ENCODE data around the gene GPSM1. TPM values are rescaled to one million over a fixed set of nuclear protein-coding genes. Genes with fewer than 3 reads are reported as not detected.
A peak's percentile ranks its signal among the peaks of the same experiment; 100 is the strongest.

GPSM1 gene
- polyA plus RNA-seq, 1 of the 3 experiments (the other 2 are of a cell fraction): 26.7 TPM

DNA sequence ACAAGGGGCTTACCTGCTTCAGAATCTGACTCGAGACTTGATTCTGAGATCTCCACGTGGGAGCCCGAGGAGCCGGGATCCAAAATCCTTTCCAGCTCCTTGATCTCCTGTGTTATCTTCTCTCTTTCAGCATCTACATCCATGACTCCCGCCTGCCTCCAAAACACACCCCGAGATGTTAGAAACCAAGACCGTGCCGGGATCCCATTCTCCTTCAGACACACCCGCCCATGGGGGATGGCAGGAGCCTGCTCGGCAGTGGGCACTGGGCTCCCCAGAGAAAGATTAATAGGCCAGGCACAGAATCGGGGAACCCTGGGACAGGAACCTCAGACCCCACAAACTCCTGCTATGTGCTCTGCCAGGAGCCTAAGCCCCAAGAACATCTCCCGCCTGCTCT, 70.9 kb downstream of the GPSM1 start:
- peak overlapping the region; percentile 83; the same call in 1 of the 2 replicates for H3K9ac ChIP-seq
- TF ChIP-seq EP300 (IDR thresholded peaks at IDR 0.05; ENCODE audit: borderline replicate concordance in 1 of 2, low read depth in 1 of 2, low read length in 1 of 2) (no peak), NFIC (IDR thresholded peaks at IDR 0.05; ENCODE audit: borderline replicate concordance) (no peak), PBX3 (IDR thresholded peaks at IDR 0.05) (no peak), FOXM1 (IDR thresholded peaks at IDR 0.05; ENCODE audit: low read depth) (no peak)
- TF ChIP-seq, protein P1, sequence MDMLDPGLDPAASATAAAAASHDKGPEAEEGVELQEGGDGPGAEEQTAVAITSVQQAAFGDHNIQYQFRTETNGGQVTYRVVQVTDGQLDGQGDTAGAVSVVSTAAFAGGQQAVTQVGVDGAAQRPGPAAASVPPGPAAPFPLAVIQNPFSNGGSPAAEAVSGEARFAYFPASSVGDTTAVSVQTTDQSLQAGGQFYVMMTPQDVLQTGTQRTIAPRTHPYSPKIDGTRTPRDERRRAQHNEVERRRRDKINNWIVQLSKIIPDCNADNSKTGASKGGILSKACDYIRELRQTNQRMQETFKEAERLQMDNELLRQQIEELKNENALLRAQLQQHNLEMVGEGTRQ (IDR thresholded peaks at IDR 0.05; ENCODE audit: borderline replicate concordance, low read depth, low read length): no peak
- TF ChIP-seq, protein P2, sequence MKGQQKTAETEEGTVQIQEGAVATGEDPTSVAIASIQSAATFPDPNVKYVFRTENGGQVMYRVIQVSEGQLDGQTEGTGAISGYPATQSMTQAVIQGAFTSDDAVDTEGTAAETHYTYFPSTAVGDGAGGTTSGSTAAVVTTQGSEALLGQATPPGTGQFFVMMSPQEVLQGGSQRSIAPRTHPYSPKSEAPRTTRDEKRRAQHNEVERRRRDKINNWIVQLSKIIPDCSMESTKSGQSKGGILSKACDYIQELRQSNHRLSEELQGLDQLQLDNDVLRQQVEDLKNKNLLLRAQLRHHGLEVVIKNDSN (IDR thresholded peaks at IDR 0.05; ENCODE audit: borderline replicate concordance, low read depth): no peak
- peaks cover 26 to 67% of the 10 kb centered on the region in 2 experiments for H3K36me3 ChIP-seq (replicated peaks in 1 of 2; ENCODE audit: control insufficient read depth in 1 of 2, insufficient read depth in 2 of 2, low read length in 1 of 2)
- H3K4me1 ChIP-seq (ENCODE audit: control insufficient read depth in 1 of 2, insufficient read depth in 2 of 2, low read depth in 1 of 2, low read length in 1 of 2): peaks cover 3 to 19% of the 10 kb centered on the region in 2 experiments; a peak in 2 of 4 replicates
- no peaks in the 10 kb centered on the region for H3K27me3 ChIP-seq (ENCODE audit: insufficient read depth)
- POLR2A ChIA-PET: interaction anchor here (4.0 kb wide), 1 partner anchor 24 kb away, joined by 21 read pairs; the partner anchor contains the start of gene CARD9
- no peak for DNase-seq
- no peaks in the 10 kb centered on the region for H3K9me3 ChIP-seq
- peak overlapping the region in 1 of 2 experiments; percentile 99; a peak in 2 of 4 replicates for H3K4me3 ChIP-seq (ENCODE audit: low read depth in 2 of 2, low read length in 1 of 2)
- CTCF ChIA-PET: interaction anchor here (0.8 to 6.8 kb wide), 5 partner anchors 19 to 223 kb away, joined by 3 to 42 read pairs (median 3); partner anchors contain the start of gene DNLZ
- peak overlapping the region; percentile 97 for H3K4me2 ChIP-seq
- no peaks in the 10 kb centered on the region for H3K9me2 ChIP-seq
- H4K20me1 ChIP-seq (ENCODE audit: insufficient read depth): peaks cover 5% of the 10 kb centered on the region; the same call in 1 of the 2 replicates
- no peak overlapping the region for H3K27ac ChIP-seq (ENCODE audit: low read depth in 2 of 2, low read length in 1 of 2)
- peaks cover 10% of the 10 kb centered on the region for H3F3A ChIP-seq (replicated peaks; ENCODE audit: insufficient read depth)
- H3K79me2 ChIP-seq (ENCODE audit: insufficient read depth): peaks cover 36% of the 10 kb centered on the region
- 90% methylated on average over 11 of the region's 12 CpGs for WGBS (ENCODE audit: low lambda C conversion rate)
- no peak overlapping the region for H2AFZ ChIP-seq (ENCODE audit: low read depth)

DNA sequence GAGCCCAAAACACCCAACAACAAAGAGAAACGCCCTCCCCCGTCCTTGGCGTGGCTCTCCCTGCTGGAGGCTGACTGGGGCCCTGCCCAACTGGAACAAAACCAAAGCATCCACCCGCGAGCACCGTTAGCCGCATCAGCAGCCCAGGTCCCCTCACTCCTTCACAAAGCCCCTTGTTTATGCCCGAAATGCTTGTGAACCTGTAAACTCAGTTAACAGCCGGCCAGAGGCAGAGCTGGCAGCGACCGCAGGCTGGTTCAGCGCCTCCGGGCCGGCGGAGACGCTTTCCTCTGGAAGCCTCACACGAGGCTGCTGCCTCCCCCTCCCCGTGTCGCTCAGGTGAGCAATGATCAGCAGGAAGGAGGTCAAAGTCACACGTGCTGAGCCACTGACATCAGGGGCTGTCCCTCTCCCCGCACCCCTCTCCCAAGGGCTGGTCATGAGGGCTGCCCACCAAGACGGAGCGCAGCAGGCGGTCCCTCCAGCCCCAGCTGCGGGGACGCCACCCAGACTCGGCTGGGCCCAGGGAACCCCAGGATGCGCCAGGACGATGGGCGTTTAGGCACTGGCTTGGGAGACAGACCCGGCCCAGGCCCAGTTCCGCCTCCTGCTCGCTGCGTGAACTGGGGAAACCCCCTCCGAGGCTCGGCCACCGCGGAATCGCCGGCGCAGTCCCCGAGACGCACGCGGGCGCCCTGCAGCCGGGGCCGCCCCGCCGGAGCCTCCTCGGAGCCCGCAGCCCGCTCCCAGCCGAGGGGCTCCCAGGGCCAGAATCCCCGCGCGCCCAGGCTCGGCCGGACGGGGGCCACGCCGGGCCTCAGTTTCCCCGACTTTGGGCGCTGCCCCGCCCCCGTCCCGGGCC, 72.1 kb downstream of the GPSM1 start:
- H3K36me3 ChIP-seq (replicated peaks in 1 of 2; ENCODE audit: control insufficient read depth in 1 of 2, insufficient read depth in 2 of 2, low read length in 1 of 2): peaks cover 19 to 67% of the 10 kb centered on the region in 2 experiments
- POLR2A ChIA-PET: interaction anchor here (4.0 kb wide), 1 partner anchor 25 kb away, joined by 21 read pairs; the partner anchor contains the start of gene CARD9
- CTCF ChIA-PET: interaction anchor here (0.7 to 6.8 kb wide), 11 partner anchors 9 to 309 kb away, joined by 3 to 42 read pairs (median 9); partner anchors contain the start of genes CARD9, DNLZ, ENTR1 and PMPCA

More for the DNA sequence above, 72.1 kb downstream of the GPSM1 start:
- peaks cover 5% of the 10 kb centered on the region; the same call in 1 of the 2 replicates for H4K20me1 ChIP-seq (ENCODE audit: insufficient read depth)
- no peaks in the 10 kb centered on the region for H3K9me2 ChIP-seq
- no peak overlapping the region; the same call in 1 of the 2 replicates for H2AFZ ChIP-seq (ENCODE audit: low read depth)
- H3K79me2 ChIP-seq (ENCODE audit: insufficient read depth): peaks cover 32% of the 10 kb centered on the region
- no peaks in the 10 kb centered on the region for H3K9me3 ChIP-seq
- DNase-seq: peak; percentile 61
- H3K4me1 ChIP-seq (ENCODE audit: control insufficient read depth in 1 of 2, insufficient read depth in 2 of 2, low read depth in 1 of 2, low read length in 1 of 2): peaks cover 3 to 19% of the 10 kb centered on the region in 2 experiments; a peak in 2 of 4 replicates
- peaks cover 10% of the 10 kb centered on the region for H3F3A ChIP-seq (replicated peaks; ENCODE audit: insufficient read depth)
- peak overlapping the region; percentile 85 to 99 for H3K4me3 ChIP-seq (ENCODE audit: low read depth in 2 of 2, low read length in 1 of 2)
- 0 out of 2 replicates have a peak, but pooled peaks have one; percentile 13 for TF ChIP-seq MXI1 (IDR thresholded peaks at IDR 0.05; ENCODE audit: low read depth, low read length)
- TF ChIP-seq, protein P1 (IDR thresholded peaks at IDR 0.05; ENCODE audit: borderline replicate concordance, low read depth, low read length): no peak
- no peak for TF ChIP-seq RFX5 (IDR thresholded peaks at IDR 0.05; ENCODE audit: low read length)
- no peaks in the 10 kb centered on the region for H3K27me3 ChIP-seq (ENCODE audit: insufficient read depth)
- WGBS (ENCODE audit: low lambda C conversion rate): 2% methylated on average over 37 of the region's 67 CpGs
- peak overlapping the region; percentile 83 for H3K9ac ChIP-seq
- peak overlapping the region; percentile 97 for H3K4me2 ChIP-seq
- peak overlapping the region in 1 of 2 experiments; percentile 60; a peak in 2 of 4 replicates for H3K27ac ChIP-seq (ENCODE audit: low read depth in 2 of 2, low read length in 1 of 2)

All from SK-N-SH (cell line).